GM10266 (cell line): ENCODE results near the gene ARL10.

Experiments
- DNase-seq: peaks from one replicate; pipeline ENCODE4 v3.0.0; 2012; ENCODE audit errors: extremely low spot score
- TF ChIP-seq, protein P1 (sequence below): IDR thresholded peaks from 2 replicates; pipeline ENCODE4 v1.5.1; 2012; ENCODE audit warnings: mild to moderate bottlenecking, low read depth; ENCODE audit not compliant: control insufficient read depth, insufficient read depth; ENCODE audit errors: missing control alignments

Gene ARL10

DNA sequence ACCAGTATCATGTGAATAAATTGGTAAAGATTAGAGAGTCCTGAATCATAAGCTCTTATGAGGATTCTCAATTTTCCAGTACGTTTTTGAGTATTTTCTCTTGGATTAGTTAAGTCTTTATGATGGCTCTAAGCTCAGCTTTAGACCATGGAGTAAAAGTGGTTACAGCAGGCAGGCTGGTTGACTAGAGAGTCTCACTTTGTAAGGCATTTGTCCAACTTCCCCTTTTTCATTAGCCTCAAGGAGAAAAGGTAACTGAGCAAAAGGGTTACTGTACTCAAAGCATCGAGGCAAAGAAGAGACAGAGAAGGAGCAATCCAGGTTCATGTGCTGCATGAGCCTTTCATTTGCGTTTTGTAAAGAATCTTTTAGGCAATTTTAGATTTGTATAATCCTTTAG, 14.6 kb downstream of the ARL10 start:
- DNase-seq: no peak
- TF ChIP-seq, protein P1, sequence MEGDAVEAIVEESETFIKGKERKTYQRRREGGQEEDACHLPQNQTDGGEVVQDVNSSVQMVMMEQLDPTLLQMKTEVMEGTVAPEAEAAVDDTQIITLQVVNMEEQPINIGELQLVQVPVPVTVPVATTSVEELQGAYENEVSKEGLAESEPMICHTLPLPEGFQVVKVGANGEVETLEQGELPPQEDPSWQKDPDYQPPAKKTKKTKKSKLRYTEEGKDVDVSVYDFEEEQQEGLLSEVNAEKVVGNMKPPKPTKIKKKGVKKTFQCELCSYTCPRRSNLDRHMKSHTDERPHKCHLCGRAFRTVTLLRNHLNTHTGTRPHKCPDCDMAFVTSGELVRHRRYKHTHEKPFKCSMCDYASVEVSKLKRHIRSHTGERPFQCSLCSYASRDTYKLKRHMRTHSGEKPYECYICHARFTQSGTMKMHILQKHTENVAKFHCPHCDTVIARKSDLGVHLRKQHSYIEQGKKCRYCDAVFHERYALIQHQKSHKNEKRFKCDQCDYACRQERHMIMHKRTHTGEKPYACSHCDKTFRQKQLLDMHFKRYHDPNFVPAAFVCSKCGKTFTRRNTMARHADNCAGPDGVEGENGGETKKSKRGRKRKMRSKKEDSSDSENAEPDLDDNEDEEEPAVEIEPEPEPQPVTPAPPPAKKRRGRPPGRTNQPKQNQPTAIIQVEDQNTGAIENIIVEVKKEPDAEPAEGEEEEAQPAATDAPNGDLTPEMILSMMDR: no peak

DNA sequence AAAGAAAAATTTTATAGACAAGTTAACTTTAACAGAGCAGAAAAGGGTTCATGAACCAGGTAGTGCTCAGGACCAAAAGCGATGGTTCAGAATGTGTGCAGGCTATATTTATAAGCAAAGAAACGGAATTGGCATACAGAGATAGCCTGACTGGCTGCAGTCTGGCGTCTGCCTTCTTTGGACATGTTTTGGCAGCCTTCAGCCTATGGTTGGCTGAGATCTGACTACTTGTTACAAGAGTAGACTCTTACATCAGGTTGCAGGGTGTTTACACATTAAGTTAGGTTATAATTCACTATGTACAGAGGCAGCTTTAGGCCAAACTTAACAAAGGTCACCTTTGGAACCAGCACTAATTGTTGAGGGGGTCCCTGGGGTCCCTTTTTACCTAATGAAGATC, 16.1 kb downstream of the ARL10 start:
- TF ChIP-seq, protein P1: no peak

DNA sequence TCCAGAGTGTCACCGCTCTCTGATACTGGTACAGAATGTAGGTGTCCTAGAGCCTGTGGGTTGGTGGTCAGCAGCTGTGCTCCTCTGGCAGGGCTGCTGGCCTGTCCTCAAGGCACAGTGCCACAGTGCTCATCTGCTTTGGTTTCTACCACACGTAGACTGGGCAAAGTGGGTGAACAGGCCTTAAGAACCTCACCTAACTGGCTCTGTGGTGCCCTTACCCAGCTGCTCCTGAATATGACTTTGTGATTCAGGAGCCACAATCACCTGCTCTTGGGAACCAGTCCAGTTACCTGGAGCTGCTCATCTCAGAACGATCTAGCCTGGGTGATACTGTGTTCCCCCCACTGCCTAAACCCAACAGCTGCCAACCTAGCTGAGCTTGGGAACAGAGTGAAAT, 16.7 kb downstream of the ARL10 start:
- TF ChIP-seq, protein P1: no peak
- DNase-seq: no peak

More for the DNA sequence above, 16.1 kb downstream of the ARL10 start:
- DNase-seq: no peak

DNA sequence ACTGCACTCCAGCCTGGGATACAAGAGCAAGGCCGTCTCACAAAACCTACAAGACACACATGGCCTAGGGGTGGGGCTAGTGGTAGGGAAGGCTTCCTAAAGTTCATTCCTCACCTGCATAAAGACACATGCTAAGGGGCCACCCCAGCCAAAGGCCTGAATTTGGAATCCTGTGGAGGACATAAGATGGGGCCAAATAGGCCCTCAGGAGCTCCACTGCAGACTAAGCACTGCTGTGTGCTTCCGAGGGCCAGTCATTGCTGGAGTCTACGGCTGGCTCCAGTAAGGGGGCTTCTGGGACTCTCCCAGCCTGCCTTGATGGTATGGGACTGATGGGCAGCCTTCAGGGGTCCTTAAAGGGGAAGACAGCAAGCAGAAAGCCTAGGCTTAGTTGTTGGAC, 17.4 kb downstream of the ARL10 start:
- TF ChIP-seq, protein P1: no peak
- no peak for DNase-seq

DNA sequence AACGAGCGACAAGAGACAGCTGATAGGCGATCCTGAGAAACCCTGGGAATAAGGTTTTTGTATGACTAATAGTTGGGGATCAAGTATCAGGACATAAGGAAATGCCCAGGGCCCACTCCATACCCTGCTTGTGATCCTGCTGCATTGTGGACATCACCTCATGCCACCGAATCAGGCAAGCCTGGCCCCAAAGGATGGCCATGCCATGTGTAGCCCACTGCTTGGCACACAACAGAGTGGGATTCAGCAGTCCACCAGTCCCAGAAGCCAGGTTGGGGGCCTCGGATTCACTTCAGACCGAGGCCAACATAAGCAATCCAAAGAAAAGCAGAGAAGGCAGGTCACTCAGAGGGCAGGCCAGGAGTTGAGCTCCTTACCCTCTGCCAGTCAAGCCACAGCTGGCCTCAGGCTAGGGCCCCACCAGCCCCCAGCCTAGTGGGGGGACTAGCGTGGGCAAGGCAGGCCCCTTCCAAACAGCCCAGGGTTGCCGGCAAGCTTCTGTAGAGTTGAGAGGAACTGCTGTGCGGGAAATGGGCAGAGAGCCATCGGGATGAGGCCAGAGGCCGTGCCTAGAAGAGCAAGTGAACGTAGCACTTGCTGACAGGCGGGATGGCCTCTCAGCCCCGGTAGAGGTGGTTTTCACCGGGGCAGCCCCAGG, 18.1 kb downstream of the ARL10 start:
- no peak for DNase-seq
- TF ChIP-seq, protein P1: no peak

DNA sequence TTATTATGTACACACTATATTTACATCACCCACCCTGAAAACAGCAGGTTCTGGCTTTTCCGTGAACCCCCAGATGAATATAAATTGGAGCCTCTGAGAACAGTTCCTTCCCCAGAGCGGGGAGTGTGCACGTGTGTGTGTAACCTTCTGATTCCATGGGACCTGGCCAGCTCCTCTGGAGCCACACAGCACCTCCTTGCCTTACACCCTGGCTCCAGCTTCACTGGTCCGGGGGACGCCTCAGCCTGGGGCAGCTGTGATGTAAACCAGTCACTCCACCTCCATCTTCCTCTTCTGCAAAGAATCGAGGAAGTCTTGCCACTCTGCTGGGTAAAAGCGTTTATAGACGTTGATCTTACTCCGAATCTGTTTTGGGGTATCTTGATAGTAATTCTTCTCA, 18.7 kb downstream of the ARL10 start:
- TF ChIP-seq, protein P1: no peak
- DNase-seq: no peak

DNA sequence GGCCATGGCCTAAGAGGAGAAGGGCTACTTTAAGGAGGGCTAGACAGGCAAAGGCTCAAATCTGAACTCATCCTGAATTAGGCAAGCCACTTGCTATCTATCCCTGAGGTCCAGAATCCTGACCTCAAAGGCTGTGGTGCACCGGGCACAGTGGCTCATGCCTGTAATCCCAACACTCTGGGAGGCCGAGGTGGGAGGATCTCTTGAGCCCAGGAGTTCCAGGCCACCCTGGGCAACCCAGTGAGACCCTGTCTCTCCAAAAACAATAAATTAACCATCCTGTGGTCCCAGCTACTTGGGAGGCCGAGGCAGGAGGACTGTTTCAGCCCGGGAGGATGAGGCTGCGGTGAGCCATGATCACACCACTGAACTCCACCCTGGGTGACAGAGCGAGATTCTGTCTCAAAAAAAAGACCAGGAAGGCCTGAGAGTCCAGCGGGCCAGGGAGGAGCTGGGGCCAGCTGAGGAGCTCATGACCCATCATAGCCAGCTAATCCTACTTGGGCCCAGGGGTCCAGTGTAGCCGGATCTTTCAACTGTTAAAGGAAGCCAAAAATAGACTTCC, 19.2 kb downstream of the ARL10 start:
- TF ChIP-seq, protein P1: no peak
- DNase-seq: no peak
